B cell (primary cell): ENCODE results near the gene TBC1D22A.

Source experiments
- EZH2 ChIP-seq: IDR thresholded peaks from 2 replicates; pipeline ENCODE4 v1.6.1; 2012; ENCODE audit warnings: borderline replicate concordance, low read depth, mild to moderate bottlenecking, moderate library complexity, low read length; ENCODE audit not compliant: insufficient read depth, poor library complexity, severe bottlenecking
- TF ChIP-seq, protein P1 (sequence below): fragments of 200-600 bp; IDR thresholded peaks from one replicate; pipeline ENCODE4 v1.8.0; 2022; ENCODE audit warnings: antibody characterized with exemption, mild to moderate bottlenecking

- no peak for TF ChIP-seq EZH2
- TF ChIP-seq, protein P1, sequence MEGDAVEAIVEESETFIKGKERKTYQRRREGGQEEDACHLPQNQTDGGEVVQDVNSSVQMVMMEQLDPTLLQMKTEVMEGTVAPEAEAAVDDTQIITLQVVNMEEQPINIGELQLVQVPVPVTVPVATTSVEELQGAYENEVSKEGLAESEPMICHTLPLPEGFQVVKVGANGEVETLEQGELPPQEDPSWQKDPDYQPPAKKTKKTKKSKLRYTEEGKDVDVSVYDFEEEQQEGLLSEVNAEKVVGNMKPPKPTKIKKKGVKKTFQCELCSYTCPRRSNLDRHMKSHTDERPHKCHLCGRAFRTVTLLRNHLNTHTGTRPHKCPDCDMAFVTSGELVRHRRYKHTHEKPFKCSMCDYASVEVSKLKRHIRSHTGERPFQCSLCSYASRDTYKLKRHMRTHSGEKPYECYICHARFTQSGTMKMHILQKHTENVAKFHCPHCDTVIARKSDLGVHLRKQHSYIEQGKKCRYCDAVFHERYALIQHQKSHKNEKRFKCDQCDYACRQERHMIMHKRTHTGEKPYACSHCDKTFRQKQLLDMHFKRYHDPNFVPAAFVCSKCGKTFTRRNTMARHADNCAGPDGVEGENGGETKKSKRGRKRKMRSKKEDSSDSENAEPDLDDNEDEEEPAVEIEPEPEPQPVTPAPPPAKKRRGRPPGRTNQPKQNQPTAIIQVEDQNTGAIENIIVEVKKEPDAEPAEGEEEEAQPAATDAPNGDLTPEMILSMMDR = no peak
These were observed 208.8 kb downstream of the TBC1D22A start for GRCh38 chr22:46971099-46971763.
